GM23338 (cell line): ENCODE results near the gene BCL2. TPM values are rescaled to one million over a fixed set of nuclear protein-coding genes. Genes with fewer than 3 reads are reported as not detected.

Source experiments
- ATAC-seq: fragments of 200-7000 bp; cut with Tn5 transposase; 3 replicates; pipeline ENCODE4 v1.9.1; 2020
- DNase-seq: peaks from one replicate; pipeline ENCODE4 v3.0.0-alpha.2; 2015; ENCODE audit warnings: low spot score
- H2AFZ ChIP-seq: fragments of 200-600 bp; sonication (generic); 2 replicates; pipeline ENCODE4 v1.8.0; 2016; ENCODE audit warnings: antibody characterized with exemption, mild to moderate bottlenecking, moderate library complexity
- H3F3A ChIP-seq: fragments of 200-600 bp; sonication (generic); replicated peaks from 2 replicates; pipeline ENCODE4 v1.8.0; 2017; ENCODE audit warnings: antibody characterized with exemption, mixed run types, low read depth
- H3K27ac ChIP-seq: fragments of 200-600 bp; sonication (generic); 2 replicates; pipeline ENCODE4 v1.6.1; 2016; ENCODE audit warnings: low read depth
- H3K27me3 ChIP-seq: fragments of 200-600 bp; sonication (generic); 2 replicates; pipeline ENCODE4 v1.8.0; 2016; ENCODE audit warnings: mild to moderate bottlenecking, mixed run types, moderate library complexity; ENCODE audit not compliant: insufficient read depth
- H3K36me3 ChIP-seq: fragments of 200-600 bp; sonication (generic); 2 replicates; pipeline ENCODE4 v1.8.0; 2016; ENCODE audit warnings: mild to moderate bottlenecking; ENCODE audit not compliant: insufficient read depth
- H3K4me1 ChIP-seq: fragments of 200-600 bp; sonication (generic); 2 replicates; pipeline ENCODE4 v1.8.0; 2016; ENCODE audit warnings: mild to moderate bottlenecking, moderate library complexity; ENCODE audit not compliant: insufficient read depth
- H3K4me2 ChIP-seq: fragments of 200-600 bp; sonication (generic); 2 replicates; pipeline ENCODE4 v1.7.1; 2017; ENCODE audit warnings: mixed run types
- H3K4me3 ChIP-seq: fragments of 200-600 bp; sonication (generic); 2 replicates; pipeline ENCODE4 v1.6.1; 2016; ENCODE audit warnings: mixed run types
- H3K79me2 ChIP-seq: fragments of 200-600 bp; sonication (generic); replicated peaks from 2 replicates; pipeline ENCODE4 v1.8.0; 2017; ENCODE audit warnings: mild to moderate bottlenecking; ENCODE audit not compliant: insufficient read depth
- H3K9me2 ChIP-seq: fragments of 200-600 bp; sonication (generic); 2 replicates; pipeline ENCODE4 v1.8.0; 2017; ENCODE audit not compliant: insufficient read depth
- H4K20me1 ChIP-seq: fragments of 200-600 bp; sonication (generic); replicated peaks from 2 replicates; pipeline ENCODE4 v1.8.0; 2017; ENCODE audit warnings: mild to moderate bottlenecking; ENCODE audit not compliant: insufficient read depth
- H3K27ac Mint-ChIP-seq: 2 replicates; pipeline ENCODE4 v1.8.0; 2020; ENCODE audit warnings: inconsistent platforms, mild to moderate bottlenecking, moderate library complexity, mixed read lengths
- H3K27me3 Mint-ChIP-seq: 3 replicates; pipeline ENCODE4 v1.8.0; 2022; ENCODE audit warnings: low read depth, mild to moderate bottlenecking, moderate library complexity, mixed read lengths, inconsistent platforms; ENCODE audit not compliant: insufficient read depth, poor library complexity
- H3K36me3 Mint-ChIP-seq: 3 replicates; pipeline ENCODE4 v1.8.0; 2021; ENCODE audit warnings: low read depth, mild to moderate bottlenecking, inconsistent platforms, moderate library complexity, mixed read lengths
- H3K4me1 Mint-ChIP-seq: 3 replicates; pipeline ENCODE4 v1.8.0; 2020; ENCODE audit warnings: mild to moderate bottlenecking, inconsistent platforms, mixed read lengths
- H3K4me3 Mint-ChIP-seq: 3 replicates; pipeline ENCODE4 v1.8.0; 2021; ENCODE audit warnings: moderate library complexity, mild to moderate bottlenecking, inconsistent platforms, mixed read lengths
- H3K9me3 Mint-ChIP-seq: 3 replicates; pipeline ENCODE4 v1.8.0; 2020; ENCODE audit warnings: moderate library complexity, mild to moderate bottlenecking, inconsistent platforms, mixed read lengths
- CREB1 ChIP-seq: fragments of 250-450 bp; sonication (Bioruptor Pico); IDR thresholded peaks from 2 replicates; pipeline ENCODE4 v1.5.0; 2020; ENCODE audit warnings: low read depth, mild to moderate bottlenecking, moderate library complexity
- EZH2 ChIP-seq: fragments of 200-600 bp; sonication (generic); IDR thresholded peaks from one replicate; pipeline ENCODE4 v1.8.0; 2017; ENCODE audit warnings: antibody characterized with exemption, mild to moderate bottlenecking, low read depth; ENCODE audit not compliant: unreplicated experiment
- EZH2phosphoT487 ChIP-seq: fragments of 200-600 bp; sonication (generic); IDR thresholded peaks from one replicate; pipeline ENCODE4 v1.8.1; 2018; ENCODE audit warnings: antibody characterized with exemption; ENCODE audit not compliant: unreplicated experiment
- JUNB ChIP-seq: IDR thresholded peaks from one replicate; pipeline ENCODE4 v1.6.1; 2016; ENCODE audit warnings: antibody characterized with exemption; ENCODE audit not compliant: unreplicated experiment
- NANOG ChIP-seq: IDR thresholded peaks from 2 replicates; pipeline ENCODE4 v1.6.1; 2016; ENCODE audit warnings: antibody characterized with exemption, borderline replicate concordance
- POLR2AphosphoS5 ChIP-seq: IDR thresholded peaks from 2 replicates; pipeline ENCODE4 v1.6.1; 2016; ENCODE audit warnings: antibody characterized with exemption, low read depth
- REST ChIP-seq: IDR thresholded peaks from one replicate; pipeline ENCODE4 v1.6.1; 2018; ENCODE audit warnings: antibody characterized with exemption; ENCODE audit not compliant: unreplicated experiment
- STAT1 ChIP-seq: IDR thresholded peaks from one replicate; pipeline ENCODE4 v1.6.1; 2016; ENCODE audit warnings: antibody characterized with exemption; ENCODE audit not compliant: unreplicated experiment
- ZNF114 ChIP-seq: fragments of 250-450 bp; sonication (Bioruptor Pico); IDR thresholded peaks from 2 replicates; pipeline ENCODE4 v1.5.0; 2020; ENCODE audit warnings: mild to moderate bottlenecking, moderate library complexity
- ZNF331 ChIP-seq: fragments of 250-450 bp; sonication (Bioruptor Pico); IDR thresholded peaks from 2 replicates; pipeline ENCODE4 v1.5.0; 2020; ENCODE audit warnings: low read depth, mild to moderate bottlenecking, moderate library complexity
- polyA plus RNA-seq: library from polyadenylated mRNA; unstranded; fragments of >200 nt; fragmentation: Nextera tagmentation; extraction: Ambion mirVana; gene quantifications from 2 replicates; pipeline ENCODE4 v1.2.1, GENCODE V29; 2016
- total RNA-seq: library from RNA; depleted of rRNA; stranded (reverse); fragments of >200 nt; shearing (Covaris generic); gene quantifications from 2 replicates; pipeline ENCODE4 v1.2.3, GENCODE V29; 2014
- TF ChIP-seq, protein P1 (sequence below): IDR thresholded peaks from 2 replicates; pipeline ENCODE4 v1.6.1; 2016; ENCODE audit warnings: antibody characterized with exemption
- TF ChIP-seq, protein P2 (sequence below): fragments of 250-450 bp; sonication (Bioruptor Pico); IDR thresholded peaks from 2 replicates; pipeline ENCODE4 v1.5.0; 2020; ENCODE audit warnings: mild to moderate bottlenecking, moderate library complexity

The BCL2 gene
- total and polyA plus RNA-seq, 2 experiments from 2014 or later: 1.2 to 4.0 TPM

DNA sequence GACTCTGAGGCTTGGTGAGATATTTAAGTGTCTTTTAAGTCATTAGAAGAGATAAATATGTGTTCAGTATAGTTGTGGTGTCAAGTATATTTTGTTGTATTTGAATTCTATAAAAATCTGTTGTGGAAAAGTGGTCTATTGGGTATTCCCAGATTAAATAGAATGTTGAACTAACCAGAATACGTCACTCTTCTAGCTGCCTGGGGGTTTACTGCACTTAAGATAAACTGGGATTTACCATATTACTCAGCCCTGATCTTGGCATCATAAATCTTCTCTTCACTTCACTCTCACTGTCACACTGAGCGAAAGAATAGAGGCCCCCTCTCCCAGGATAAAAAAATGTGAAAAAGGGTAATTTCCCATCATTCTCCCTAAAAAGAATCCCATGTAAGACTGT, 129.8 kb downstream of the BCL2 start (continued):
- TF ChIP-seq CREB1 (CRISPR knock-in tag): no peak
- no peak for TF ChIP-seq EZH2
- no peak for TF ChIP-seq ZNF331 (CRISPR knock-in tag)
- TF ChIP-seq STAT1: no peak
- no peak for TF ChIP-seq POLR2AphosphoS5

- Mint-ChIP-seq H3K27me3 (peaks cover 1% of the 10 kb centered on the region), H3K36me3 (no peaks in the 10 kb centered on the region), H3K27ac (no peak overlapping the region), H3K4me1 (peaks cover 5% of the 10 kb centered on the region; the same call in 2 of the 3 replicates), H3K9me3 (no peaks in the 10 kb centered on the region), H3K4me3 (no peak overlapping the region)
- H3K79me2 ChIP-seq: no peaks in the 10 kb centered on the region
- H3K4me1 ChIP-seq: no peaks in the 10 kb centered on the region
- no peak for TF ChIP-seq JUNB
- TF ChIP-seq REST: no peak
- no peak for TF ChIP-seq CREB1 (CRISPR knock-in tag)
- no peak for TF ChIP-seq EZH2phosphoT487
- TF ChIP-seq STAT1: no peak
- TF ChIP-seq, protein P1, sequence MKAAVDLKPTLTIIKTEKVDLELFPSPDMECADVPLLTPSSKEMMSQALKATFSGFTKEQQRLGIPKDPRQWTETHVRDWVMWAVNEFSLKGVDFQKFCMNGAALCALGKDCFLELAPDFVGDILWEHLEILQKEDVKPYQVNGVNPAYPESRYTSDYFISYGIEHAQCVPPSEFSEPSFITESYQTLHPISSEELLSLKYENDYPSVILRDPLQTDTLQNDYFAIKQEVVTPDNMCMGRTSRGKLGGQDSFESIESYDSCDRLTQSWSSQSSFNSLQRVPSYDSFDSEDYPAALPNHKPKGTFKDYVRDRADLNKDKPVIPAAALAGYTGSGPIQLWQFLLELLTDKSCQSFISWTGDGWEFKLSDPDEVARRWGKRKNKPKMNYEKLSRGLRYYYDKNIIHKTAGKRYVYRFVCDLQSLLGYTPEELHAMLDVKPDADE: no peak
- TF ChIP-seq ZNF114 (CRISPR knock-in tag): no peak
- TF ChIP-seq ZNF331 (CRISPR knock-in tag): no peak
- no peak for TF ChIP-seq NANOG
- TF ChIP-seq, protein P2, sequence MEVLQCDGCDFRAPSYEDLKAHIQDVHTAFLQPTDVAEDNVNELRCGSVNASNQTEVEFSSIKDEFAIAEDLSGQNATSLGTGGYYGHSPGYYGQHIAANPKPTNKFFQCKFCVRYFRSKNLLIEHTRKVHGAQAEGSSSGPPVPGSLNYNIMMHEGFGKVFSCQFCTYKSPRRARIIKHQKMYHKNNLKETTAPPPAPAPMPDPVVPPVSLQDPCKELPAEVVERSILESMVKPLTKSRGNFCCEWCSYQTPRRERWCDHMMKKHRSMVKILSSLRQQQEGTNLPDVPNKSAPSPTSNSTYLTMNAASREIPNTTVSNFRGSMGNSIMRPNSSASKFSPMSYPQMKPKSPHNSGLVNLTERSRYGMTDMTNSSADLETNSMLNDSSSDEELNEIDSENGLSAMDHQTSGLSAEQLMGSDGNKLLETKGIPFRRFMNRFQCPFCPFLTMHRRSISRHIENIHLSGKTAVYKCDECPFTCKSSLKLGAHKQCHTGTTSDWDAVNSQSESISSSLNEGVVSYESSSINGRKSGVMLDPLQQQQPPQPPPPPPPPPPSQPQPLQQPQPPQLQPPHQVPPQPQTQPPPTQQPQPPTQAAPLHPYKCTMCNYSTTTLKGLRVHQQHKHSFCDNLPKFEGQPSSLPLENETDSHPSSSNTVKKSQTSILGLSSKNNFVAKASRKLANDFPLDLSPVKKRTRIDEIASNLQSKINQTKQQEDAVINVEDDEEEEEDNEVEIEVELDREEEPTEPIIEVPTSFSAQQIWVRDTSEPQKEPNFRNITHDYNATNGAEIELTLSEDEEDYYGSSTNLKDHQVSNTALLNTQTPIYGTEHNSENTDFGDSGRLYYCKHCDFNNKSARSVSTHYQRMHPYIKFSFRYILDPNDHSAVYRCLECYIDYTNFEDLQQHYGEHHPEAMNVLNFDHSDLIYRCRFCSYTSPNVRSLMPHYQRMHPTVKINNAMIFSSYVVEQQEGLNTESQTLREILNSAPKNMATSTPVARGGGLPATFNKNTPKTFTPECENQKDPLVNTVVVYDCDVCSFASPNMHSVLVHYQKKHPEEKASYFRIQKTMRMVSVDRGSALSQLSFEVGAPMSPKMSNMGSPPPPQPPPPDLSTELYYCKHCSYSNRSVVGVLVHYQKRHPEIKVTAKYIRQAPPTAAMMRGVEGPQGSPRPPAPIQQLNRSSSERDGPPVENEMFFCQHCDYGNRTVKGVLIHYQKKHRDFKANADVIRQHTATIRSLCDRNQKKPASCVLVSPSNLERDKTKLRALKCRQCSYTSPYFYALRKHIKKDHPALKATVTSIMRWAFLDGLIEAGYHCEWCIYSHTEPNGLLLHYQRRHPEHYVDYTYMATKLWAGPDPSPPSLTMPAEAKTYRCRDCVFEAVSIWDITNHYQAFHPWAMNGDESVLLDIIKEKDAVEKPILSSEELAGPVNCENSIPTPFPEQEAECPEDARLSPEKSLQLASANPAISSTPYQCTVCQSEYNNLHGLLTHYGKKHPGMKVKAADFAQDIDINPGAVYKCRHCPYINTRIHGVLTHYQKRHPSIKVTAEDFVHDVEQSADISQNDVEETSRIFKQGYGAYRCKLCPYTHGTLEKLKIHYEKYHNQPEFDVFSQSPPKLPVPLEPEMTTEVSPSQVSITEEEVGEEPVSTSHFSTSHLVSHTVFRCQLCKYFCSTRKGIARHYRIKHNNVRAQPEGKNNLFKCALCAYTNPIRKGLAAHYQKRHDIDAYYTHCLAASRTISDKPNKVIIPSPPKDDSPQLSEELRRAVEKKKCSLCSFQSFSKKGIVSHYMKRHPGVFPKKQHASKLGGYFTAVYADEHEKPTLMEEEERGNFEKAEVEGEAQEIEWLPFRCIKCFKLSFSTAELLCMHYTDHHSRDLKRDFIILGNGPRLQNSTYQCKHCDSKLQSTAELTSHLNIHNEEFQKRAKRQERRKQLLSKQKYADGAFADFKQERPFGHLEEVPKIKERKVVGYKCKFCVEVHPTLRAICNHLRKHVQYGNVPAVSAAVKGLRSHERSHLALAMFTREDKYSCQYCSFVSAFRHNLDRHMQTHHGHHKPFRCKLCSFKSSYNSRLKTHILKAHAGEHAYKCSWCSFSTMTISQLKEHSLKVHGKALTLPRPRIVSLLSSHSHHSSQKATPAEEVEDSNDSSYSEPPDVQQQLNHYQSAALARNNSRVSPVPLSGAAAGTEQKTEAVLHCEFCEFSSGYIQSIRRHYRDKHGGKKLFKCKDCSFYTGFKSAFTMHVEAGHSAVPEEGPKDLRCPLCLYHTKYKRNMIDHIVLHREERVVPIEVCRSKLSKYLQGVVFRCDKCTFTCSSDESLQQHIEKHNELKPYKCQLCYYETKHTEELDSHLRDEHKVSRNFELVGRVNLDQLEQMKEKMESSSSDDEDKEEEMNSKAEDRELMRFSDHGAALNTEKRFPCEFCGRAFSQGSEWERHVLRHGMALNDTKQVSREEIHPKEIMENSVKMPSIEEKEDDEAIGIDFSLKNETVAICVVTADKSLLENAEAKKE (CRISPR knock-in tag): no peak
- ATAC-seq (no peak), DNase-seq (no peak)
- H3K4me2 ChIP-seq: no peak overlapping the region
- H3K36me3 ChIP-seq: no peaks in the 10 kb centered on the region
- no peak overlapping the region for H2AFZ ChIP-seq
- H3K9me2 ChIP-seq: no peaks in the 10 kb centered on the region
- no peaks in the 10 kb centered on the region for H3K27me3 ChIP-seq
- no peak overlapping the region for H3K27ac ChIP-seq
- H4K20me1 ChIP-seq: no peaks in the 10 kb centered on the region
- no peak overlapping the region for H3K4me3 ChIP-seq
- H3F3A ChIP-seq: no peaks in the 10 kb centered on the region
Observed at GRCh38 chr18:63189041-63189440, 130.5 kb downstream of the BCL2 start.
